Effector CD8-positive, alpha-beta T cell (primary cell): Measurements from ENCODE around the gene ASGR1.
"Not testable (repeated sequence)": the region's sequence is repeated elsewhere in the genome, so short reads cannot be mapped to it uniquely, and the experiment has no call there.

Experiments
- DNase-seq: peaks from one replicate; lab custom pipeline; 2025; lab: John Stamatoyannopoulos, UW

Gene ASGR1

DNA sequence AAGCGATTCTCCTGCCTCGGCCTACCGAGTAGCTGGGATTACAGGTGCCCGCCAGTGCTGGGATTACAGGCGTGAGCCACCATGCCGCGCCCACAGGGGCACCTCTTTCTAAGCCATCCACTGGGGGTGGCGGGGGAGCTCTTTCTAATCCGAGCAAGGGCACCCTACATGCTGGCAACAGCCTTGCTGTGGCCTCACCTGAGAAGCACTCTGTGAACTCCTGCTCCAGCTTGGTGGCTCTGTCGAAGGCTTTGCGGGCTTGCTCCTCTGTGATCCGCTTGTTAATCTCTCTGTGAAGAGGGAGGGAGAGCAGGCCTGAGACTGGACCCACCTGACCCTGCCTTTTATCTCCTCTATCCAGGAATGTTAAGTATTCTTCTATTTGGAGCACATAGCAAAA lies 11.9 kb upstream of the ASGR1 start:
- no peak for DNase-seq

DNA sequence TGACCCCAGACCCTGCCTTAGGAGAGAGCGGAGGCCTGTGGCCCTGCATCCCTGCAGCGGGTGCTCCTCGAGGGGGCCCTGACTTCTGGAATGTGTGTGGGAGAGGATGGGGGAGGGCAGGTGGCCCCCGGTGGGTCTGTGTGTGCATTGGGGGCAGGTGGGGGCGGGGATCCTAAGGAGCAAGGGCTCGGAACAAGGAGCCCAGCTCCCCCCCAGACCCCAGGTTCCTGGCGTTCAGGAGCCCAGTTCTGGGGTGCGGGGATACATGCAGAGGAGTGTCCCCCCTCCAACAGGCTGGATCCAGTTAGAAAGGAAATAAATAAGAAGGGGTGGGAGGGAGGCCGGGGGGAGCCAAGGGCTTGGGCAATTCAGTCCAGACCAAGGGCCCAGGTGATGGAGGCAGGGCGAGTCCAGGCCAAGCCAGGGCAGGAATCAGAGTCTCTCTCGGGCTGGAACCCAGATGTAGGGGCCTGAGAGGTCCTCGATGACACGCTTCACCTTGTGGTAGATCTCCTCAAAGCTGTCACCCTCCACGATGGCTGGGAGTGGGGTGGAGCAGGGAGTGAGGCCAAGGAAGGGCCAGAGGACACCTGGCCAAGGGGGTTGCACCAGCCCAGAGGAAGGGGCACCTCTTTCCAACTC lies 11.2 kb upstream of the ASGR1 start:
- DNase-seq: no peak

DNA sequence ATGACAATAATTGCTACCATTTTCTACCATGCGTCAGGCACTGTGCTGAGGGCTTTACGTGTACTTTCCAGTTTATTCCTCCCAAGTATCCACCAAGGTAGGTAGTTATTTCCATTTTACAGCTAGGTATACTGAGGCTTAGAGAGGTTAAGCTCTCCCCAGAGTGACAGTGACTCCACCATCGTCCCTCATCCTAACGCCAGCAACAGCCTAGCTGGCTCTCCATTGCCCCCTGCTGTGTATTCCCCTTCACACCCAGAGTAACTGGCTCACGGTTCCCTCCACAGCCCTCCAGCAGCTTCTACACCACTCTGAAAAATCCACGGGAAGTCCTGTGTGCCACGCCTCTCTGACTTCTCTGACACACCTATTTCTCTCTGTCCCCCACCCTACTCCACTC lies 7.1 kb upstream of the ASGR1 start:
- no peak for DNase-seq

DNA sequence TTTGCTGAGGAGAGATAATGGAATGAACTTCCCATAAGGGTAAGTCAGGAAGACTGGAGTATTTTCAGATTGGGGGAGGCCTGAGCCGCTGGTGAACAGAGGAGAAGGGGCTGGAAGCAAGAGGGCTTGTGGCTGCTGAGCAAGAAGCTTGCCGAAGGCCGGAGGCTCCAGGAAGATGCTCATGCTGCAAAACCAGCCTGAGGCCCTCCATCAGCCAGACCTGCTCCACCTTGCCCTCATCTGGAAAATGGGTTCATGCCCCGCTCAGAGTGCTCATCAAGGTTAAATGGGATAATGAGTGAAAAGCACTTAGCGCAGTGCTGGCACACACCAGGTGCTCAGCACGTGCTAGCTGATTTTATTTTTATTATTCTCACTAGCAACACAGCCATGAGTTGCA lies 5.5 kb upstream of the ASGR1 start:
- DNase-seq: no peak

GRCh38 chr17:7184091-7184488 lies 4.9 kb upstream of the ASGR1 start:
- DNase-seq: no peak

DNA sequence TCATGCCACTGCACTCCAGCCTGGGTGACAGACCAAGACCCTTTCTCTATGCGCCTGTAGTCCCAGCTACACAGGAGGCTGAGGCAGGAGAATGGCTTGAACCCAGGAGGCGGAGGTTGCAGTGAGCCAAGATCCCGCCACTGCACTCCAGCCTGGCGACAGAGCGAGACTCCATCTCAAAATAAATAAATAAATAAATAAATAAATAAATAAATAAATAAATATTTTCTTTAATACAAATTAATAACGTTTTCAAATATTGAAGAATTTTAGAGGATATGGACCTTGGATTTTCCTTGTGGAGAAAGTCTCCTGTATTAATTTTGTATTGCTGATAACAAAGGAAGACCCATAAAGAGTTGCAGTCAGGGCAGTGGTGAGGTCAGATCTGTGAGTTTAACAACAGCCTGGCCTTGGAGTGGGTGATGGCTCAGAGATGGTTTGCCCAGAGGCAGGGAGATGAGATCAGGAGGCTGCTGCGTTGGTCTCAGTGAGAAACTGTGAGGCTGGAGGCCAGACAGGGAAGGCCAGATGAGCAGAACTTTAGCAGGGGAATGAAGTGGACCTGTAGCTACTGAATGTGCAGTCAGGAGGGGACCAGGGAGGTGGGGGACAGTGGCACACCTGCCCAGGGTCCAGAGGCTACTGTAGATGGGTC lies 4.4 kb upstream of the ASGR1 start:
- DNase-seq: no peak

- DNase-seq: not testable (repeated sequence)
Measured at GRCh38 chr17:7182101-7182500, 2.9 kb upstream of the ASGR1 start.

GRCh38 chr17:7178973-7179316 lies 225 bp downstream of the ASGR1 start:
- DNase-seq: no peak

DNA sequence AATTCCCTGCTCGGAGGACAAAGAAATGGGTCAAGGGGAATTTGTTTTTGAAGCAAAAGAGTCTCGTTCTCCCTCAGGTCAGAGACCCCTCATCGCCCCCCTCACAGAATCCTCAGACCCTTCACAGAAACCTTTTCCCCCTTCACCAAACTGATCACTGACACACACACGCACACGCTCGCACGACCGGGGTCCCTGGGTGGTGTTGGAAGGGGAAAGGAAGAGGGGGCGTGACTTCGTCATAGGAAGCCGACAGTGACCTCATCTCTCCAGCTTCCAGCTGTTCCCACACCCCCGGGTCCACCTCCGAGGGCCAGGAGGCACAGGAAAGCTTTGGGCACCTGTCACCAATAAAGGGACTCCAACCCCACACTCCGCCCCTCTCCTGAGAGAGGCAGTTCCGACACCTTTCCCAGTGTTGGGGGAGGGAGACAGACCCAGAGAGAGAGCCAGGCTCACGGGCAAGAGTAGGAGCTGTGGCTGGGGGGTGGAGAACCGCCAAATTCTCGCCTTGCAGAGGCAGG lies 1.2 kb downstream of the ASGR1 start:
- no peak for DNase-seq

GRCh38 chr17:7177191-7177953 lies 1.8 kb downstream of the ASGR1 start:
- peak; percentile 44 for DNase-seq

- DNase-seq: no peak
Measured at GRCh38 chr17:7176841-7177190, 2.4 kb downstream of the ASGR1 start.

- no peak for DNase-seq
Measured at GRCh38 chr17:7176107-7176840, 2.9 kb downstream of the ASGR1 start.

GRCh38 chr17:7175330-7175733 lies 3.8 kb downstream of the ASGR1 start:
- no peak for DNase-seq

DNA sequence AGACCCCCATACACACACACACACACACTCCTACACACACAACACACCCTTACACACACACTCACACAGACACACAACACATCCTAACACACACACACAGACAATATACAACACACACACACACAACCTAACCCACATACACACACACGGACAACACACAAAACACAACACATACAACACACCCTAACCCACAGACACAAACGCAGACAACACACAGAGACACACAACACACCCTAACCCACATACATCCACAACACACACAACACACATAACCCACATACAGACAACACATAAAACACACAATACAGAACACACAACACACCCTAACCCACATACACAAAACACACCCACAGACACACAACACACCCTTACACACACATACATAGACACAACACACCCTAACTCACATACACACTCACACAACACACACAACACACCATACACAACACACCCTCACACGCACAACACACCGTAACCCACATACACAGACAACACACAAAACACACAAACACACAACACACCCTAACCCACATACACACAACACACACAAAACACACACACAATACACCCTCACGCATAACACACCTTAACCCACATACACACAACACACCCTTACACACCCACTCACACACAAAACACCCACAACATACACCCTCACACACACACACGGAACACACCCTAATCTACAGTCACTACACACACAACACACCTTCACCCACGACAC lies 4.4 kb downstream of the ASGR1 start:
- DNase-seq: no peak

DNA sequence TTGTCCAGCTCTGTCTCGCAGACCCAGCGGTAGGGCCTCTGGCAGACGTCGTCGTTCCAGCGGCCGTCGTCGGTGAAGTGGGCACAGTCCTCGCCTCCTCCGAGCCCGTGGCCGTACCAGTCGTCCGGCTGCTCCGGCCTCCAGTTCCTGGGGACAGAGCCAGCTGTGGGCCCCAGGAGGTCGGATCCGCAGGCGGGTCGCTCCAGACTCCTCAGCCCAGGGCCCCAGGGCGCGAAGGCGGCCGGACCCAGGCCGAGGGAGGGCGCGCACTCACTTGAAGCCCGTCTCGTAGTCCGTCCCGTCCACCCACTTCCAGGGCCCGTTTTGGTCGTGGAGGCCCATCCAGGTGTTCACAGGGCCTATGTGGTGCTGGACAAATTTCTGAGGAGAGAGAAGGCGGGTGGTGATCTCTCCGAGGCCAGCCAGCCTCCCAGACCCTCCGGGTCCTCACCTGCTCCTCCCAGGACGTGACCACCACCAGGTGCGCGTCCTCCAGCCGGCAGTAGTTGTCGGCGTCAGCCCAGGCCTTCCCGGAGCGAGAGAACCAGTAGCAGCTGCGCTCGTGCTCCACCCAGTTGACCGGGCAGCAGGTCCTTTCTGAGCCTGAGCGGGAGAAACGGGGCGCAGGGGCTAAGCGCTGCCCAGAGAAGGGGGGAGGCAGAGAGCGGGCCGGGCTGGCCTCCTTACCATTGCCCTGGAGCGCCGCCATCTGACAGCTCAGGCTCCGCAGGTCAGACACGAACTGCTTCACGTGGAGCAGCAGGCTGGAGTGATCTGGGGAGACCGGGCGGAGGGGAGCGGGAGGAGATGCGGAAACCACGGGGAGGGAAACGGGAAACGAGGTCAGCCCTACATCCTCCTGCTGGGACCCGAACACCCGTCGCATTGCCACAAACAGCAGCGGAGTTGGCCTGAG lies 5.2 kb downstream of the ASGR1 start:
- peak; percentile 15 for DNase-seq

- DNase-seq: not testable (repeated sequence)
Measured at GRCh38 chr17:7172522-7173191, 6.5 kb downstream of the ASGR1 start.

GRCh38 chr17:7169565-7169908 lies 9.6 kb downstream of the ASGR1 start:
- DNase-seq: not testable (repeated sequence)

- DNase-seq: not testable (repeated sequence)
Measured at GRCh38 chr17:7168841-7169564, 10.2 kb downstream of the ASGR1 start.

GRCh38 chr17:7167832-7168231 lies 11.3 kb downstream of the ASGR1 start:
- DNase-seq: no peak
